Transverse colon (tissue), 4 donors: Measurements from ENCODE around the gene CDH19. TPM values are rescaled to one million over a fixed set of nuclear protein-coding genes. Genes with fewer than 3 reads are reported as not detected.

ENCODE experiments used
- DNase-seq: peaks from one replicate; pipeline ENCODE4 v3.0.0-alpha.2; 2019
- H3K27ac ChIP-seq, 4 donors: fragments of 200-600 bp; sonication (generic); 2 replicates each; pipeline ENCODE4 v1.5.1; 2016 to 2018; ENCODE audit warnings: inconsistent platforms in 4 of 4
- H3K27me3 ChIP-seq: fragments of 200-600 bp; sonication (generic); 2 replicates; pipeline ENCODE4 v1.5.1; 2017; ENCODE audit warnings: inconsistent platforms
- H3K36me3 ChIP-seq, 4 donors: fragments of 200-600 bp; sonication (generic); 2 replicates each; pipeline ENCODE4 v1.5.1; 2017 to 2019; ENCODE audit warnings: inconsistent platforms in 4 of 4
- H3K4me1 ChIP-seq, 4 donors: fragments of 200-600 bp; sonication (generic); 2 replicates each; pipeline ENCODE4 v1.5.1; 2017 to 2020; ENCODE audit warnings: inconsistent platforms in 4 of 4
- H3K4me3 ChIP-seq, 4 donors: fragments of 200-600 bp; sonication (generic); 1 replicate in 1 of 4; 2 replicates in 3 of 4; pipeline versions ENCODE4 v1.5.1 to v1.6.1; 2017 to 2019; ENCODE audit warnings: inconsistent platforms in 4 of 4
- H3K9me3 ChIP-seq, 2 donors: fragments of 200-600 bp; sonication (generic); 2 replicates each; pipeline ENCODE4 v1.5.1; 2017 to 2019; ENCODE audit warnings: inconsistent platforms in 2 of 2
- EP300 ChIP-seq: sonication (generic); formaldehyde crosslinking; IDR thresholded peaks from one replicate; pipeline ENCODE4 v1.6.1; 2017; ENCODE audit warnings: antibody characterized with exemption, low read depth
- POLR2A ChIP-seq: fragments of 450-650 bp; IDR thresholded peaks from one replicate; pipeline ENCODE4 v1.6.1; 2016; ENCODE audit warnings: antibody characterized with exemption, mild to moderate bottlenecking, moderate library complexity
- POLR2AphosphoS5 ChIP-seq, 3 donors: sonication (generic); formaldehyde crosslinking; IDR thresholded peaks; one replicate each; pipeline ENCODE4 v1.6.1; 2016; ENCODE audit warnings: antibody characterized with exemption in 3 of 3
- WGBS, 2 donors: methylation state at CpG; one replicate each; pipeline ENCODE4 v1.1.5; 2018; ENCODE audit warnings: low coverage in 1 of 2; 5-methylcytosine and 5-hydroxymethylcytosine counted together
- in situ Hi-C, 4 donors: fragments of 200-750 bp; cut with MboI; loops; one replicate each; pipeline versions ENCODE4 v1.15.0 to v1.15.1; 2017; ENCODE audit warnings: low sequenced_read_pairs in 3 of 4, low pct_ligation_motif_present in 1 of 4, low pct_unique_long_range_greater_than_20kb in 1 of 4
- intact Hi-C: fragments of 100-400 bp; cut with DNase I; formaldehyde crosslinking; loops from one replicate; pipeline ENCODE4 v1.15.1; 2023; ENCODE audit warnings: low total_unique reads
- total RNA-seq, 4 donors: library from RNA; depleted of rRNA; stranded (reverse); fragments of >200 nt; gene quantifications; one replicate each; pipeline ENCODE4 v1.1.0, GENCODE V29; 2016
- TF ChIP-seq, protein P1 (sequence below), 5 experiments: fragments of 200-600 bp in 3 of 5; fragments of 450-650 bp in 2 of 5; sonication (generic) in 3 of 5; IDR thresholded peaks; 1 replicate in 2 of 5; 2 replicates in 3 of 5; pipeline ENCODE4 v1.5.1; 2016 to 2017; ENCODE audit warnings: antibody characterized with exemption in 5 of 5, inconsistent platforms in 3 of 5, mild to moderate bottlenecking in 2 of 5, moderate library complexity in 1 of 5

The CDH19 gene
- total RNA-seq, 4 donors from 2014 or later = 8.2 to 57.1 (median 8.7) TPM

DNA sequence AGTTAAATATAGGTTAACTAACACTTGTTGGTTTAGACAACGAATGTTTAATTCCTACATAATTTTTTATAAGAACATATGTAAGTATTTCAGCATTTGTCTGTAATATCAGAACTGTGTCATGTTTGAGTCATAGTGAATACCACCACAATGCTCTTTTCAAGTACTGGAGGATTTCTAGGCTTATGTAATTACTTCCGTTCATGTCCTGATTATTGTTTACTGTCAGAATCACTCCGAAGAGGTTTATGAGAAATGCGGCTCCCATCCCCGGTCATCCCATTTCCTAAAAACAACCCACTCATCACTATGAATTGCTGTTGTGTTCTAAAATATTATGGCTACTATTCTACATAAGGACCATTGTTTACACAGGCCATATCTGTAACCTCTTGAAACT lies 45.1 kb downstream of the CDH19 start:
- 71 to 72% methylated on average over 4 to 5 of the region's 5 CpGs for WGBS, 2 donors
- Histone ChIP-seq H3K4me3 (no peak overlapping the region), H3K27ac (no peak overlapping the region), H3K36me3 (no peaks in the 10 kb centered on the region), H3K9me3 (no peaks in the 10 kb centered on the region), H3K4me1 (no peaks in the 10 kb centered on the region), H3K27me3 (no peaks in the 10 kb centered on the region)
- intact Hi-C loops = no loop called here
- in situ Hi-C loops = no loop called here
- TF ChIP-seq EP300 (no peak), POLR2A (no peak), POLR2AphosphoS5 (IDR thresholded peaks at IDR 0.05) (no peak)
- TF ChIP-seq, protein P1, sequence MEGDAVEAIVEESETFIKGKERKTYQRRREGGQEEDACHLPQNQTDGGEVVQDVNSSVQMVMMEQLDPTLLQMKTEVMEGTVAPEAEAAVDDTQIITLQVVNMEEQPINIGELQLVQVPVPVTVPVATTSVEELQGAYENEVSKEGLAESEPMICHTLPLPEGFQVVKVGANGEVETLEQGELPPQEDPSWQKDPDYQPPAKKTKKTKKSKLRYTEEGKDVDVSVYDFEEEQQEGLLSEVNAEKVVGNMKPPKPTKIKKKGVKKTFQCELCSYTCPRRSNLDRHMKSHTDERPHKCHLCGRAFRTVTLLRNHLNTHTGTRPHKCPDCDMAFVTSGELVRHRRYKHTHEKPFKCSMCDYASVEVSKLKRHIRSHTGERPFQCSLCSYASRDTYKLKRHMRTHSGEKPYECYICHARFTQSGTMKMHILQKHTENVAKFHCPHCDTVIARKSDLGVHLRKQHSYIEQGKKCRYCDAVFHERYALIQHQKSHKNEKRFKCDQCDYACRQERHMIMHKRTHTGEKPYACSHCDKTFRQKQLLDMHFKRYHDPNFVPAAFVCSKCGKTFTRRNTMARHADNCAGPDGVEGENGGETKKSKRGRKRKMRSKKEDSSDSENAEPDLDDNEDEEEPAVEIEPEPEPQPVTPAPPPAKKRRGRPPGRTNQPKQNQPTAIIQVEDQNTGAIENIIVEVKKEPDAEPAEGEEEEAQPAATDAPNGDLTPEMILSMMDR (IDR thresholded peaks at IDR 0.05) = no peak
- DNase-seq = no peak

DNA sequence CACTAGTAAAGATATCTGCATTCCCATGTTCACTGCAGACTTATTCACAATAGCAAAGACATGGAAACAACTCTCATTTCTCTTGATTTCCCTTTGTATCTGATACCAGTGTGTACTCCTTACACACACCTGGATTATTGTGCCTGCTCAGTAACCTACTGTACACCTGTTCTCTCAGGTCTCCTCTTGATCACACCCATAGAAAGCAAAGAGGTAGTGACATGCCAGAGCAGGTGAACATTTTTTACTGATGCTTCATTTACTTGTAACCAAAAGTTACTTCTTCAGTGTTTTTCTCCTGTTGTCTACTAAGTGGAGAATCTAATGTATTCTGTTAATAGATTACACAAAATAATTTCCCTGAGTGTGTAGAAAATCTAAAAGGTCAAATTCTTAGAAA lies 46.8 kb downstream of the CDH19 start:
- no peaks in the 10 kb centered on the region for H3K4me1 ChIP-seq
- intact Hi-C loops = no loop called here
- no peaks in the 10 kb centered on the region for H3K36me3 ChIP-seq
- TF ChIP-seq, protein P1 (IDR thresholded peaks at IDR 0.05) = no peak
- TF ChIP-seq POLR2A = no peak
- no peak for TF ChIP-seq EP300
- no peak for TF ChIP-seq POLR2AphosphoS5 (IDR thresholded peaks at IDR 0.05)
- no peak overlapping the region for H3K4me3 ChIP-seq
- H3K27ac ChIP-seq = no peak overlapping the region
- no peaks in the 10 kb centered on the region for H3K27me3 ChIP-seq
- in situ Hi-C loops = no loop called here
- no peak for DNase-seq
- no peaks in the 10 kb centered on the region for H3K9me3 ChIP-seq

DNA sequence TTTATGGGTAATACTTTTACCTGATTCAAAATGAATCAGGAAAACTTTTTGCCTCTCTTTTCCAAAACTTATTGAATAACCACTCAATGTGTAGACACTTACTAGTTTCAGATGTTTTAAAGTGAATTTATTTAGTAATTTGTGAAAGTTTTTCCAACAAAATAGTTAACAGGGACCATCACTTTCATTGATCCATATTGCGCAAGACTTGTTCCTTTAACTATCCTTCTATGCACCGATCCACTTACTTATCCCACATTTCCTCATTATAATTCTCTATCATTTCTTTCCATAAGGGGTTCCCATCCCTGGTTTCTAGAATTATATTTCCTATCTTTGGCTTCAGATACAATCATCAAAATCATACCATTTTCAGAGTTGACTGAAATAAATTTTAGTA lies 48.3 kb downstream of the CDH19 start:
- TF ChIP-seq, protein P1 (IDR thresholded peaks at IDR 0.05) = no peak
- TF ChIP-seq POLR2A = no peak
- no peak for TF ChIP-seq EP300
- no peak for TF ChIP-seq POLR2AphosphoS5 (IDR thresholded peaks at IDR 0.05)
- WGBS, 2 donors = 92 to 100% methylated on average over 2 of the region's 2 CpGs
- Histone ChIP-seq H3K4me1 (no peaks in the 10 kb centered on the region), H3K27me3 (no peaks in the 10 kb centered on the region), H3K36me3 (no peaks in the 10 kb centered on the region), H3K4me3 (no peak overlapping the region), H3K9me3 (no peaks in the 10 kb centered on the region), H3K27ac (no peak overlapping the region)
- DNase-seq = no peak
- in situ Hi-C loops (no loop called here), intact Hi-C loops (no loop called here)

DNA sequence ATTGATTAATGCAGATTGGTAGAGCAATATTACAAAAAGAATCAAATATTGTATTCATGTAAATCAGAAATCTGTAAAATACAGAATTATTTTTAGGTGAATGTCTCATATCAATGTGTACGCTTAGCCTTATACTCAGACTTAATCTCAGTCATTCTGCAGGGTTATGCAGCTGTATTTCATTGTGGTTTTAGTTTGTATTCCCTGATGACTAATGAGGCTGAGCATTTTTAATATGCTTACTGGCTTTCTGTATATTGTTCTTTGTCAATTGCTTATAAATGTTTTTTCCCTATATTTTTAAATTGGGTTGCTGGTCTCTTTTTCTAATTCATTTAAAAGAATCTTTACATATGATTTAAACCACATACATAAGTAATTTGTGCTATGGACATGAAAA lies 50.1 kb downstream of the CDH19 start:
- intact Hi-C loops = no loop called here
- Histone ChIP-seq H3K36me3 (no peaks in the 10 kb centered on the region), H3K27ac (no peak overlapping the region), H3K9me3 (no peaks in the 10 kb centered on the region), H3K4me3 (no peak overlapping the region), H3K4me1 (no peaks in the 10 kb centered on the region), H3K27me3 (no peaks in the 10 kb centered on the region)
- 81 to 100% methylated on average over 1 of the region's 1 CpG for WGBS, 2 donors
- TF ChIP-seq EP300 (no peak), POLR2AphosphoS5 (IDR thresholded peaks at IDR 0.05) (no peak), POLR2A (no peak)
- TF ChIP-seq, protein P1 (IDR thresholded peaks at IDR 0.05) = no peak
- in situ Hi-C loops = no loop called here
- no peak for DNase-seq
